Activated CD4-positive, alpha-beta T cell treated with anti-CD3 and anti-CD28 coated beads for 4 hours (primary cell): ENCODE results near the gene CYP3A7.
"Not testable (repeated sequence)": the region's sequence is repeated elsewhere in the genome, so short reads cannot be mapped to it uniquely, and the experiment has no call there.

Source experiments
- DNase-seq, 2 donors: peaks; one replicate each; pipeline ENCODE4 v3.0.0-alpha.2; 2020

The CYP3A7 gene

GRCh38 chr7:99698867-99699730 lies 35.9 kb downstream of the CYP3A7 start:
- not testable (repeated sequence) for DNase-seq

DNA sequence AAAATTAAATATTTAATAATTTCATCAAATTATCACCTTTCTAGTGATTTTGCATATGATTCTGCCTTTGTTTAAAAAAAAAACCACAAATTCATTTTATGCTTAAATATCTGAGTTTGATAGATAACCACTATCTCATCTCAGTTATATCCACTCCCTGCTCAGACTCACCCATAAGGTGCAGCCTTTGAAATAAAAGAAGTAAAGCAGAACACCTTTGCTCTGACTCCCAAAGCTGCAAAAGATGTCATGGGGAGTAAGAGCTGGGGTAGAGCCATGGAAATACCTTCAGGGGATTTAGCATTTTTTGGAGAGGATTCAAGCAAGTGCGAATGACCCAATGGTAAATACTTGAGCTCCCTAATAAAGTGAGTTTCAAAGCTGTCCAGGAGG lies 40.1 kb downstream of the CYP3A7 start:
- no peak for DNase-seq

DNA sequence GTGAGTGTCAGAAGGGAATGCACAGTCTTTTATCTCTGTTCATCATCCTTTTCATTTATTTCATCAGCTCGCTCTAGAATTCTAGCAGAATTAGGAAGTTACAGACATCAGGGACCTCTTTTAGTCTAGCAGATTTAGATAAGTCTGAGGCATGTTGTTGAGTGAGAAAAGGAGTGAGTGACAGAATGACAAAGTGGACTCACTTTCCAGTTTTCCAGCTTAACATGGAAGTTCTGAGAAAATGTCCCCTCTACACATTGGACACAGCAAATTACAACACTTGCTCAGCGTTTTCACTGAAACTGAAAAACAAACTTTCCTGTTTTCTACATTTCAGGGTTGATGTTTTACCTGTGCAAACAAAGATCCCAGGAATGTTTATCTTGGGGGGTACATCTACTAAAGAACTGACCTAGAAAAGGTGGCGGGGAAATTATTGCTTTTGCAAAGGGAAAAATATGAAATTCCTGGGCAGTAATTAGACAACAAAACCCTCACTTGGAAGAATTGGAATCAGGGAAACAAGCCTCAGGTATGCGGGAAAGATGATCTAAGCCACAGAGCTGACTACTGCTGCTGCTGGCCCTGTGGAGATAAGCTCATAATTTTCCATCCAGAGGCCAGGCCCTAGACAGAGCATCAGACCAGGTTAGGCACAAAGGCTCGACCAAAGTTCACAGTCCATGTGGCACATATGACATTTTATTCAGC lies 40.6 kb downstream of the CYP3A7 start:
- DNase-seq = no peak

- DNase-seq = no peak
Measured at GRCh38 chr7:99693427-99694200, 41.4 kb downstream of the CYP3A7 start.

- DNase-seq = no peak
Measured at GRCh38 chr7:99693100-99693426, 41.9 kb downstream of the CYP3A7 start.

- not testable (repeated sequence) for DNase-seq
Measured at GRCh38 chr7:99692563-99692962, 42.4 kb downstream of the CYP3A7 start.

DNA sequence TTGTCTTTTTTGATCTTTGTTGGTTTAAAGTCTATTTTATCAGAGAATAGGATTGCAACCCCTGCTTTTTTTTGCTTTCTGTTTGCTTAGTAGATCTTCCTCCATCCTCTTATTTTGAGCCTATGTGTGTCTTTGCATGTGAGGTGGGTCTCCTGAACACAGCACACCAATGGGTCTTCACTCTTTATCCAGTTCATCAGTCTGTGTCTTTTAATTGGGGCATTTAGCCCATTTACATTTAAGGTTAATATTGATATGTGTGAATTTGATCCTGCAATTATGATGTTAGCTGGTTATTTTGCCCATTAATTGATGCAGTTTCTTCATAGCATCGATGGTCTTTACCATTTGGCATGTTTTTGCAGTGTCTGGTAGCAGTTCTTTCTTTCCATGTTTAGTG lies 43.3 kb downstream of the CYP3A7 start:
- DNase-seq = not testable (repeated sequence)

DNA sequence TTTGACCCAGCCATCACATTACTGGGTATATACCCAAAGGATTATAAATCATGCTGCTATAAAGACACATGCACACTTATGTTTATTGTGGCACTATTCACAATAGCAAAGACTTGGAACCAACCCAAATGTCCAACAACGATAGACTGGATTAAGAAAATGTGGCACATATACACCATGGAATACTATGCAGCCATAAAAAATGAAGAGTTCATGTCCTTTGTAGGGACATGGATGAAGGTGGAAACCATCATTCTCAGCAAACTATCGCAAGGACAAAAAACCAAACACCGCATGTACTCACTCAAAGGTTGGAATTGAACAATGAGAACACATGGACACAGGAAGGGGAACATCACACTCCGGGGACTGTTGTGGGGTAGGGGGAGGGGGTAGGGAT lies 44.1 kb downstream of the CYP3A7 start:
- not testable (repeated sequence) for DNase-seq

DNA sequence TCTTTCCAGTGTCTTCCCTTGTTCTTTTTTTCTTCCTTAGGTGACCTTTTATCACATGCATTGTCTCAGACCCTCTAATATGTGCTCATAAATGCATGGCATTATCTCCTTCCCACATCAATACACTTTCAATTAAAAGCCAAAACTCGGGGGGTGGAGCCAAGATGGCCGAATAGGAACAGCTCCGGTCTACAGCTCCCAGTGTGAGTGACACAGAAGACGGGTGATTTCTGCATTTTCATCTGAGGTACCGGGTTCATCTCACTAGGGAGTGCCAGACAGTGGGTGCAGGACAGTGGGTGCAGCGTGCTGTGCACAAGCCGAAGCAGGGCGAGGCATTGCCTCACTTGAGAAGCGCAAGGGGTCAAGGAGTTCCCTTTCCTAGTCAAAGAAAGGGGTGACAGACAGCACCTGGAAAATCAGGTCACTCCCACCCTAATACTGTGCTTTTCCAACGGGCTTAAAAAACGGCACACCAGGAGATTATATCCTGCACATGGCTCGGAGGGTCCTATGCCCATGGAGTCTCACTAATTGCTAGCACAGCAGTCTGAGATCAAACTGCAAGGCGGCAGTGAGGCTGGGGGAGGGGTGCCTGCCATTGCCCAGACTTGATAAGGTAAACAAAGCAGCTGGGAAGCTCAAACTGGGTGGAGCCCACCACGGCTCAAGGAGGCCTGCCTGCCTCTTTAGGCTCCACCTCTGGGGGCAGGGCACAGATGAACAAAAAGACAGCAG lies 49.0 kb downstream of the CYP3A7 start:
- not testable (repeated sequence) for DNase-seq

GRCh38 chr7:99685129-99685758 lies 49.8 kb downstream of the CYP3A7 start:
- DNase-seq = no peak

DNA sequence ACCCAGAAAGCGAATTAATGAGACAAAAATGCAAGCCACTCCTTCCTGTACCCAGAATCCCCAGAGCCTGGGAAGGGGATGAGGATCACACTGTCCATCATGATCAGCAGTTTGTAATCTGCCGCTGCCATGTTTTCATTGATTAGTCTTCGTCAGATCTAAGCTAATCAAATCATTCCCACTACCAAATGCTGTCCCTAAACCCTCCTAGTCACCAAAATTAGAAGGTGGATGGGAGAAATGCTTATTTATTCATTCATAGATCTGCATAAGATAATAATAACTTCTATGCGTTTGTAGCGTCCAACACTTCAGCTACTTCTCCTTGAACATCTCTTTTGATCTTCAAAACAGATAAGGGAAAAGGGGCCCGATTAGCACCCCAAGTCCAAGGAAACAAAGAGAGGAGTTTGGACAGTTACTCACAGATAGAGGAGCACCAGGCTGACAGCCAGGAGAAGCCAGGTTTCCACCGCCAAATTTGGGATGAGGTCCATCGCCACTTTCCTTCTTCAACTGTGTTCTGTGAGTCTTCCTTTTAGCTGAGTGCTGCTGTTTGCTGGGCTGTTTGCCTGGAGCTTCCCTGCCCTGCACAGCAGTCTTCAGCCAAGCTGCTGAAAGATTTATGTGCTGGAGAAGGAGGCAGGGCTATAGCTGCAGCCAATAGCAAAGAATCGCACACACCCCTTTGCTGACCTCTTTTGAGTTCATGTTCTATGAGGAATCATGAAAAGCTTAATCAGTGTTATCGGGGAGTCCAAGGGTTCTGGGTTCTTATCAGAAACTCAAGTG lies 55.4 kb downstream of the CYP3A7 start, which contains the start of gene CYP3A5:
Gene CYP3A5, minus strand, starts transcription at position 597 of the 792 bp plus-strand sequence. Its CDS starts 100 bp downstream, at position 497.
- no peak for DNase-seq

DNA sequence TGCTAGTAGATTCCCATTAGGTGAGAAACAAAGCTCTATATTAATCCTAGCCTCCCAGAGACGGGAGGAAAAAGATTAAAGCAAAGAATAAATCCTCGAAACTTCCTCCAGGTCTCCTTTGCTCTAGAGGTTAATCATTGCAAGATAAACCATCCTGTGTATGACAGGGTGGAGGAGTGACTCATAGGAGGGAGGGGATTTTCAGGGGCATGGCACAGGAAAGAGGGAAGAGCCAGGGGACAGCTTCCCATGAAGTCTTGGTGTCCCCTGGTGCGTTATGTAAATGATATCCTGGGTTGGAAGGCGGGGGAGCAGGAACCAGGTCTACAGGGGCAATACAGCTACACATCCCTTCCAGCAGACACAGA lies 56.0 kb downstream of the CYP3A7 start:
- DNase-seq = no peak

DNA sequence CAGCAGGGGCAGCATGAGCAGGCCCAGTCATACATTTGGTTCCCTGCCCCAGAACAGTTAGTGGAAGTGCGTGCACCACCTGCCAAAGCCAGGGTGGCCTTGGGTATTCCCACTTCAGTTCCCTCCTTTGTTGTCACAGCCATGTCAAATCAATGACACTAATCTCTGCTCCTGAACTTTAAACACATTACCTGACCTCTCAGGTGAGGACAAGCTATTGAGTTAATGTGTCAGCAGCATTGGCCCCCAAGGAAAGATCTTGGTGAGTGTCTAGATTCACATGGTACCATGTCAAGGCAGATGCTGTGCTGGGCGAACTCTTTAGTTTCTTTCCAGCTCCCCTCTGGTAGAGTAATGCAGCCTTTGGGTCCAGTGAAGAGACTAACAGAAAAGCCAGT lies 57.3 kb downstream of the CYP3A7 start:
- no peak for DNase-seq

- DNase-seq = no peak
Measured at GRCh38 chr7:99677013-99677647, 57.9 kb downstream of the CYP3A7 start.

GRCh38 chr7:99674995-99675742 lies 59.8 kb downstream of the CYP3A7 start:
- DNase-seq = no peak

DNA sequence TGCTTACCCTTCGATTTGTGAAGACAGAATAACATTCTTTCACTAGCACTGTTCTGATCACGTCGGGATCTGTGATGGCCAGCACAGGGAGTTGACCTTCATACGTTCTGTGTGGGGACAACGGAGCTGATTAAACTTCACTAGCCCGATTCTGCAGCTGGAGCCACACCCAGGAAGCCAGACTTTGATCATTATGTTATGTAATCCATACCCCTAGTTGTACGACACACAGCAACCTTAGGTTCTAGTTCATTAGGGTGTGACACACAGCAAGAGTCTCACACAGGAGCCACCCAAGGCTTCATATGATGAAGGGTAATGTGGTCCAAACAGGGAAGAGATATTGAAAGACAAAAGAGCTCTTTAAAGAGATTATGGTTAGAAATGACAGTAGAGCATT lies 62.4 kb downstream of the CYP3A7 start:
- DNase-seq = no peak

DNA sequence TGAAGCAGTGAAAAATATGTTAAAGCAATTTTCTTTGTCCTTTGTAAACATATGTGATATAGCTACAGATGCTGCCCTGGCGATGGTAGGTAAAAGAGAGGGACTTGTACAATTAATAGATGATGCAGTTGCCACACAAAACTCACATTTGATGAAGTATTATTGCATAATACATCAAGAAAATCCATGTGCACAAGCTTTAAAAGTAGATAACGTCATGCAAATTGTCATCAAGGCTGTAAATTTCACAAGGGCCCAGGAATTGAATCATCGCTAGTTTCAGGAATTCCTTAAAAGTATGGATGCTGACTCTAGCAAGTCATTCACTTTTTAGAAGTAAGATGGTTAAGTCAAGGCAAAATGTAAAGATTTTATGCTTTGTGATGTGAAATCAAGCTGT lies 65.2 kb downstream of the CYP3A7 start:
- DNase-seq = no peak

DNA sequence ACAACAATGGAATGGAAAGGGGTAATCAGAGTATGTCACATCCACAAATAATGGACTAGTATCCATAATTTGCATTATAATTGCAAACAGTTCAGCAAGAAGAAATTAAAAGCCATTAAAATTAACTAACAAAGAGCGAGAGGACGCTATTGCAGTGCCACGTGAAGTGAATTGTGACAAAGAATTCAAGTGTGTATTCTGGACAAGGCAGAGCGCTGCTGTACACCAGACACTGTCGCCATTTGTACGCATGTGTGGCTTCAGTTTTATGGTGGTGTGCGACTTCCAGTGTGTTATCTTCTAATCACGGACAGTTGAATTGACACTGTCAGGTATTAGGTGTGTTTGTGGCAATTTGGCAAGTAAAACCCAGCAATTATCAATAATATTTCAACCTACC lies 66.5 kb downstream of the CYP3A7 start:
- DNase-seq = no peak

GRCh38 chr7:99667179-99667578 lies 67.8 kb downstream of the CYP3A7 start:
- DNase-seq = no peak

DNA sequence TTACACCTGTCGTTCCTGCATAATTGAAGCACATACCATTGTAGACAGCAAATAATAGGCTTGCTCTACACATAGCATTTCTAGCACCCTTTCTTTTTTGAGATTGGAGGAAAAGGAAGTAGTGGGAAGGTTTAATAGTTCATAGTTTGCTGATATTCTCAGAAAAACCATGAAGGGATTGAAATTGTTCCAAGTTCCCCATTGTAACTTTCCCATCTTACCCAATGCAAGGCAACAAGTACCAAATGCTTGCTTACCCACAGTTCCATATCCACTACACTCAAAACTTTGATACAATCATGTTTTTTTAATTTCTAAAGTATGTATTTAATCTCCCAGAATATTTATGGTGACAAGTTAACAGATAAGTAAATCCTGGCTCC lies 69.0 kb downstream of the CYP3A7 start:
- no peak for DNase-seq
